HG03460 (cell line): ENCODE data around the gene VPS37B.

Experiments used
- ATAC-seq: cut with Tn5 transposase; IDR thresholded peaks from one replicate; pipeline ENCODE4 v1.9.1; 2021; ENCODE audit not compliant: unreplicated experiment

Gene VPS37B

DNA sequence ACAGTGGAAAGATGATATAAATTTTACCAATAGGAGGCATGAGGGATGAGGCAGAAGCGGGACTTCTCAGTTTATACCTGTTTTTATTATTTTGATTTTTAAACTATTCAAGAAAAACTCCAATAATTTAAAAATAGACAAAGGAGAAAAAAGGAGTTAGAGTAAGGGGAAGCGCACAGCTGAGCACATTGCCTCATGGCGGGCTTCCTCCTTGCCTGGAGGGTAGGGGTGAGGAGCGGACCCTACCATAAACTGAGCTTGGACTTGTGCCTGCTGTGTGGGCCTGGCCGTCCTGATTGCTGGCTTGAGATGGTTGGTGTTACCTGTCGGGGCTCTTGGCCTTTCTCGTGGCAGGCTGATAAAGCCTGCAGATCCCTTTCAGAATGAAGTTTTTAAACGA lies 75.8 kb downstream of the VPS37B start:
- ATAC-seq = no peak

DNA sequence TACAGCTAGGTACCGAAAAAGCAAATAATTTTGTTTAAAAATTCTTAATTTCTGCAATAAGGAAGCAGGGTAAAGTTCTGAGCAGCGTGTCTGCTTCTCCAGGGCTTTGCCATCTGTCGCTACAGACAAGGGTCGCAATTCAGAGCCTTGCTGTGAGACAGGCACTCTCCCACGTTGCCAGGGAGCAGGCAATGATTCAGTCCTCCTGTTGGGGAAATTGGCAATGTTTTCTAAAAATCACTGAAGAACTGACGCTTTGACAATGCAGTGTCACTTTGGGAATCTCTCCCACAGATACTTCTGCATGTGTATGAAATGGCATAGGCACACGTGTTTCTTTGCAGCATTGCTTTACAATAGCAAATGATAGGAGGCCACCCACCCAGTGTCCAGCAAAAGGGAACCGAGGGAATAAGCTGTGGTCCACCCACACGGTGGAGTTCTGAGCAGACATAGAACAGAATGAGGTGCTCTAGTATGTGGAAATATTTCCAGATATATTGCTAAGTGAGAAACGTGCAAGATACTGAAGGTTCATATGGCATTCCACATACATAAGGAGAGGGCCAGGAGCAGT lies 76.6 kb downstream of the VPS37B start:
- ATAC-seq = no peak
